GM18519 (cell line): Measurements from ENCODE around the gene NHLRC4.
"Not testable (repeated sequence)": the region's sequence is repeated elsewhere in the genome, so short reads cannot be mapped to it uniquely, and the experiment has no call there.

Experiments used
- ATAC-seq: cut with Tn5 transposase; IDR thresholded peaks from one replicate; pipeline ENCODE4 v1.9.1; 2021; ENCODE audit warnings: mild to moderate bottlenecking, moderate library complexity; ENCODE audit not compliant: unreplicated experiment, low FRiP score

NHLRC4 gene

GRCh38 chr16:593406-593805 lies 26.6 kb downstream of the NHLRC4 start:
- ATAC-seq, result no peak

- ATAC-seq, result no peak
Measured at GRCh38 chr16:593807-594206, 27.0 kb downstream of the NHLRC4 start.

- ATAC-seq, result no peak
Measured at GRCh38 chr16:595094-595528, 28.3 kb downstream of the NHLRC4 start.

- no peak for ATAC-seq
Measured at GRCh38 chr16:595942-596735, 29.3 kb downstream of the NHLRC4 start.

GRCh38 chr16:596736-597060 lies 29.9 kb downstream of the NHLRC4 start:
- no peak for ATAC-seq

- ATAC-seq, result not testable (repeated sequence)
Measured at GRCh38 chr16:597655-598054, 30.9 kb downstream of the NHLRC4 start.

GRCh38 chr16:598823-599739 lies 32.3 kb downstream of the NHLRC4 start:
- ATAC-seq, result no peak

- no peak for ATAC-seq
Measured at GRCh38 chr16:600781-601180, 34.0 kb downstream of the NHLRC4 start.

GRCh38 chr16:603933-604332 lies 37.1 kb downstream of the NHLRC4 start:
- ATAC-seq, result no peak

- no peak for ATAC-seq
Measured at GRCh38 chr16:606656-607307, 40.0 kb downstream of the NHLRC4 start.

GRCh38 chr16:608019-608418 lies 41.2 kb downstream of the NHLRC4 start:
- ATAC-seq, result no peak

GRCh38 chr16:609316-609715 lies 42.5 kb downstream of the NHLRC4 start:
- no peak for ATAC-seq

GRCh38 chr16:609984-610383 lies 43.2 kb downstream of the NHLRC4 start:
- ATAC-seq, result no peak

GRCh38 chr16:610513-611381 lies 43.9 kb downstream of the NHLRC4 start:
- no peak for ATAC-seq

- no peak for ATAC-seq
Measured at GRCh38 chr16:615122-615521, 48.3 kb downstream of the NHLRC4 start.

- no peak for ATAC-seq
Measured at GRCh38 chr16:616733-617586, 50.2 kb downstream of the NHLRC4 start.

- no peak for ATAC-seq
Measured at GRCh38 chr16:617855-618254, 51.0 kb downstream of the NHLRC4 start.
